GM12878 (cell line): Measurements from ENCODE around the gene PKD1. TPM values are rescaled to one million over a fixed set of nuclear protein-coding genes. Genes with fewer than 3 reads are reported as not detected.

Experiments used
- ATAC-seq: fragments of 200-7000 bp; cut with Tn5 transposase; 3 replicates; pipeline ENCODE4 v1.9.1; 2020; ENCODE audit warnings: mild to moderate bottlenecking, moderate library complexity
- BruUV-seq: library from RNA; stranded (reverse); fragments of 400-500 nt; replicated peaks from 2 replicates; lab custom pipeline; 2021; lab: Mats Ljungman, UMichigan
- CTCF ChIA-PET: fragments of 300-600 bp; sonication (Branson Sonifier 250); formaldehyde crosslinking; extraction: SDS; loops from one replicate; lab custom pipeline; 2021; ENCODE audit warnings: inconsistent platforms; lab: Yijun Ruan, JAX
- POLR2A ChIA-PET: fragments of 350-600 bp; formaldehyde crosslinking; extraction: SDS; loops from one replicate; lab custom pipeline; 2021; ENCODE audit warnings: inconsistent platforms; lab: Charles Lee
- RAD21 ChIA-PET: fragments of 300-600 bp; sonication (Branson Sonifier 250); formaldehyde crosslinking; loops from one replicate; lab custom pipeline; 2023; ENCODE audit warnings: antibody characterized with exemption; ENCODE audit not compliant: unreplicated experiment; lab: Charles Lee
- SMC1A ChIA-PET: fragments of 300-600 bp; sonication (Branson Sonifier 250); formaldehyde crosslinking; loops from one replicate; lab custom pipeline; 2023; ENCODE audit not compliant: unreplicated experiment, uncharacterized antibody; lab: Charles Lee
- DNase-seq: peaks from one replicate; pipeline ENCODE4 v3.0.0-alpha.2; 2011; ENCODE audit warnings: low read depth, low spot score
- FAIRE-seq: peaks from 3 replicates; lab custom pipeline; 2011; peaks lifted over from hg19 to GRCh38; lab: Jason Lieb, UNC
- H2AFZ ChIP-seq: 2 replicates; pipeline ENCODE4 v1.6.0; 2011; ENCODE audit warnings: low read depth, low read length, control low read depth; ENCODE audit not compliant: control insufficient read depth
- H3K27ac ChIP-seq: 2 replicates; pipeline ENCODE4 v1.5.1; 2011; ENCODE audit warnings: control low read depth; ENCODE audit not compliant: control insufficient read depth, insufficient read depth
- H3K27me3 ChIP-seq, 2 experiments: replicated peaks in 1 of 2; 2 replicates each; pipeline versions ENCODE4 v1.6.0 to v1.6.1; 2011; ENCODE audit warnings: low read length in 1 of 2; ENCODE audit not compliant: control insufficient read depth in 2 of 2, insufficient read depth in 2 of 2
- H3K36me3 ChIP-seq, 2 experiments: 2 replicates each; pipeline ENCODE4 v1.5.1; 2011; ENCODE audit warnings: low read length in 1 of 2; ENCODE audit not compliant: control insufficient read depth in 2 of 2, insufficient read depth in 2 of 2
- H3K4me1 ChIP-seq: 2 replicates; pipeline ENCODE4 v1.6.1; 2011; ENCODE audit warnings: mild to moderate bottlenecking, low read length, moderate library complexity, mixed read lengths; ENCODE audit not compliant: control insufficient read depth, insufficient read depth
- H3K4me2 ChIP-seq: 2 replicates; pipeline ENCODE4 v1.6.0; 2011; ENCODE audit warnings: control low read depth; ENCODE audit not compliant: control insufficient read depth, insufficient read depth
- H3K4me3 ChIP-seq: fragments of 200-600 bp; sonication (generic); 2 replicates; pipeline ENCODE4 v1.5.1; 2016
- H3K79me2 ChIP-seq: 2 replicates; pipeline ENCODE4 v1.6.0; 2011; ENCODE audit warnings: low read length; ENCODE audit not compliant: control insufficient read depth, insufficient read depth
- H3K9ac ChIP-seq: 2 replicates; pipeline ENCODE4 v1.8.0; 2011; ENCODE audit warnings: low read length, control low read depth, mixed read lengths; ENCODE audit not compliant: control insufficient read depth, insufficient read depth
- H3K9me3 ChIP-seq: replicated peaks from 3 replicates; pipeline ENCODE4 v1.5.1; 2011; ENCODE audit warnings: mild to moderate bottlenecking, low read length; ENCODE audit not compliant: control insufficient read depth, insufficient read depth
- H4K20me1 ChIP-seq: 2 replicates; pipeline ENCODE4 v1.6.0; 2011; ENCODE audit not compliant: control insufficient read depth, insufficient read depth
- ATF7 ChIP-seq: fragments of 450-650 bp; IDR thresholded peaks from 2 replicates; pipeline ENCODE4 v1.6.1; 2016; ENCODE audit warnings: low read depth, mild to moderate bottlenecking
- BCL11A ChIP-seq: IDR thresholded peaks from 2 replicates; pipeline ENCODE4 v1.6.1; 2011; ENCODE audit warnings: low read depth, low read length
- CUX1 ChIP-seq: IDR thresholded peaks from 2 replicates; pipeline ENCODE4 v1.6.1; 2012; ENCODE audit warnings: improper control_type of control experiment, low read depth, low read length; ENCODE audit not compliant: insufficient replicate concordance
- IRF3 ChIP-seq: fragments of 450-650 bp; IDR thresholded peaks from 2 replicates; pipeline ENCODE4 v1.6.1; 2014; ENCODE audit warnings: mild to moderate bottlenecking
- IRF4 ChIP-seq: IDR thresholded peaks from 2 replicates; pipeline ENCODE4 v1.6.1; 2011; ENCODE audit warnings: low read depth, low read length
- IRF5 ChIP-seq: fragments of 450-650 bp; IDR thresholded peaks from 2 replicates; pipeline ENCODE4 v1.6.1; 2017; ENCODE audit warnings: borderline replicate concordance
- JUNB ChIP-seq: IDR thresholded peaks from 2 replicates; pipeline ENCODE4 v1.6.1; 2016; ENCODE audit warnings: antibody characterized with exemption, mild to moderate bottlenecking
- KAT2A ChIP-seq: conservative IDR thresholded peaks from 2 replicates; pipeline ENCODE4 v1.6.1; 2011; ENCODE audit warnings: low read depth, low read length; ENCODE audit not compliant: control insufficient read depth
- LARP7 ChIP-seq: fragments of 450-650 bp; IDR thresholded peaks from 2 replicates; pipeline ENCODE4 v1.6.1; 2017; ENCODE audit warnings: mild to moderate bottlenecking
- MYB ChIP-seq: fragments of 150-350 bp; IDR thresholded peaks from 2 replicates; pipeline ENCODE4 v1.6.1; 2014; ENCODE audit warnings: mild to moderate bottlenecking, low read depth, low read length, borderline replicate concordance
- NKRF ChIP-seq: fragments of 450-650 bp; conservative IDR thresholded peaks from 2 replicates; pipeline ENCODE4 v1.6.1; 2017; ENCODE audit warnings: mild to moderate bottlenecking, moderate library complexity
- RAD21 ChIP-seq: IDR thresholded peaks from 2 replicates; pipeline ENCODE4 v1.6.1; 2011; ENCODE audit warnings: mild to moderate bottlenecking, low read depth, low read length, moderate library complexity; ENCODE audit not compliant: insufficient read depth
- SIN3A ChIP-seq: IDR thresholded peaks from 2 replicates; pipeline ENCODE4 v1.6.1; 2012; ENCODE audit warnings: low read depth, low read length, improper control_type of control experiment
- STAT3 ChIP-seq: IDR thresholded peaks from 2 replicates; pipeline ENCODE4 v1.6.1; 2011; ENCODE audit warnings: low read depth, low read length, improper control_type of control experiment
- SUPT20H ChIP-seq: IDR thresholded peaks from 2 replicates; pipeline ENCODE4 v1.6.1; 2011; ENCODE audit warnings: low read depth, mild to moderate bottlenecking, low read length, moderate library complexity, borderline replicate concordance; ENCODE audit not compliant: control insufficient read depth
- WGBS: methylation state at CpG from one replicate; pipeline ENCODE4 v1.1.6; 2016; ENCODE audit warnings: low lambda C conversion rate; ENCODE audit not compliant: insufficient replicate concordance, insufficient coverage; ENCODE audit errors: missing lambda C conversion rate; 5-methylcytosine and 5-hydroxymethylcytosine counted together
- in situ Hi-C: fragments of 300-500 bp; cut with MboI; formaldehyde crosslinking; loops from 9 replicates; pipeline ENCODE4 v1.14.3; 2018; ENCODE audit warnings: mixed read lengths
- intact Hi-C: fragments of 100-400 bp; cut with micrococcal nuclease; formaldehyde crosslinking; loops from one replicate; pipeline ENCODE4 v1.14.2; 2022; ENCODE audit not compliant: unreplicated experiment
- polyA plus RNA-seq, 11 experiments: library from polyadenylated mRNA; depleted of rRNA in 4 of 11; unstranded in 6 of 11; stranded (reverse) in 5 of 11; fragments of >200 nt; fragmentation: Nextera tagmentation in 4 of 11; fragmentation: Illumina TruSeq in 1 of 11; extraction: Ambion mirVana in 4 of 11; extraction: Trizol in 1 of 11; gene quantifications; 1 replicate in 1 of 11; 2 replicates in 10 of 11; pipeline versions ENCODE4 v1.2.1 to v1.2.3, GENCODE V29; 2011 to 2016; ENCODE audit warnings: inconsistent platforms in 2 of 11, missing spikeins in 2 of 11, low read depth in 1 of 11
- total RNA-seq, 4 experiments: library from RNA; depleted of rRNA in 3 of 4; stranded (reverse); fragments of >200 nt in 3 of 4; fragmentation: Illumina TruSeq in 1 of 4; extraction: Trizol in 1 of 4; gene quantifications; 2 replicates each; pipeline versions ENCODE4 v1.2.1 to v1.2.3, GENCODE V29; 2013 to 2021

Gene PKD1
- total and polyA plus RNA-seq, 10 of the 15 experiments (the other 5 are each of a cell fraction or from before 2014, with no cell fraction given) = 0.11 to 62.0 (median 6.1) TPM

GRCh38 chr16:2173916-2174315, 38.2 kb upstream of the PKD1 start (continued):
- TF ChIP-seq IRF3 (no peak), SIN3A (no peak)
- TF ChIP-seq, all 136 proteins: peak for 0

GRCh38 chr16:2173366-2173765, 37.7 kb upstream of the PKD1 start:
- H3K36me3 ChIP-seq = peaks cover 7 to 11% of the 10 kb centered on the region in 2 experiments; a peak in 3 of 4 replicates
- H3K9me3 ChIP-seq = no peaks in the 10 kb centered on the region
- ChIA-PET RAD21 (no interaction called here), SMC1A (no interaction called here), CTCF (no interaction called here), POLR2A (no interaction called here)
- no peak overlapping the region for H3K4me3 ChIP-seq
- H4K20me1 ChIP-seq = no peaks in the 10 kb centered on the region
- H2AFZ ChIP-seq = no peak overlapping the region
- intact Hi-C loops (no loop called here), in situ Hi-C loops (no loop called here)
- FAIRE-seq (no peak), ATAC-seq (no peak), DNase-seq (no peak)
- no peaks in the 10 kb centered on the region for H3K4me1 ChIP-seq
- H3K27ac ChIP-seq = no peak overlapping the region
- H3K79me2 ChIP-seq = no peaks in the 10 kb centered on the region
- BruUV-seq = no TSS peak
- H3K9ac ChIP-seq = no peak overlapping the region
- no peak overlapping the region for H3K4me2 ChIP-seq
- 95% methylated on average over 14 of the region's 14 CpGs for WGBS
- H3K27me3 ChIP-seq = no peaks in the 10 kb centered on the region
- no peak for TF ChIP-seq BCL11A
- TF ChIP-seq IRF4 = no peak
- no peak for TF ChIP-seq MYB
- no peak for TF ChIP-seq NKRF
- TF ChIP-seq IRF5 = no peak
- TF ChIP-seq ATF7 = no peak
- no peak for TF ChIP-seq CUX1
- TF ChIP-seq LARP7 = no peak
- no peak for TF ChIP-seq SUPT20H
- no peak for TF ChIP-seq RAD21
- no peak for TF ChIP-seq KAT2A
- no peak for TF ChIP-seq JUNB
- TF ChIP-seq STAT3 = no peak
